PC-9 (cell line): ENCODE data around the gene SNX6.
"Not testable (repeated sequence)": the region's sequence is repeated elsewhere in the genome, so short reads cannot be mapped to it uniquely, and the experiment has no call there.

ENCODE experiments used
- CTCF ChIP-seq: fragments of 200-600 bp; sonication (generic); conservative IDR thresholded peaks from 2 replicates; pipeline ENCODE4 v1.6.1; 2017; ENCODE audit warnings: mixed run types, antibody characterized with exemption, mild to moderate bottlenecking, moderate library complexity
- EZH2 ChIP-seq: fragments of 200-600 bp; sonication (generic); IDR thresholded peaks from 2 replicates; pipeline ENCODE4 v1.8.0; 2017; ENCODE audit warnings: antibody characterized with exemption, low read depth

GRCh38 chr14:34520304-34520970, 109.5 kb downstream of the SNX6 start:
- TF ChIP-seq CTCF, EZH2: not testable (repeated sequence)
